CD4-positive, alpha-beta T cell treated with Interleukin-12 subunit alpha and Interleukin-12 subunit beta, for 1 hour (primary cell): ENCODE results near the gene COL9A2.
"Not testable (repeated sequence)": the region's sequence is repeated elsewhere in the genome, so short reads cannot be mapped to it uniquely, and the experiment has no call there.

ENCODE experiments used
- DNase-seq: peaks from one replicate; pipeline ENCODE4 v3.0.0-alpha.2; 2020

COL9A2 gene

DNA sequence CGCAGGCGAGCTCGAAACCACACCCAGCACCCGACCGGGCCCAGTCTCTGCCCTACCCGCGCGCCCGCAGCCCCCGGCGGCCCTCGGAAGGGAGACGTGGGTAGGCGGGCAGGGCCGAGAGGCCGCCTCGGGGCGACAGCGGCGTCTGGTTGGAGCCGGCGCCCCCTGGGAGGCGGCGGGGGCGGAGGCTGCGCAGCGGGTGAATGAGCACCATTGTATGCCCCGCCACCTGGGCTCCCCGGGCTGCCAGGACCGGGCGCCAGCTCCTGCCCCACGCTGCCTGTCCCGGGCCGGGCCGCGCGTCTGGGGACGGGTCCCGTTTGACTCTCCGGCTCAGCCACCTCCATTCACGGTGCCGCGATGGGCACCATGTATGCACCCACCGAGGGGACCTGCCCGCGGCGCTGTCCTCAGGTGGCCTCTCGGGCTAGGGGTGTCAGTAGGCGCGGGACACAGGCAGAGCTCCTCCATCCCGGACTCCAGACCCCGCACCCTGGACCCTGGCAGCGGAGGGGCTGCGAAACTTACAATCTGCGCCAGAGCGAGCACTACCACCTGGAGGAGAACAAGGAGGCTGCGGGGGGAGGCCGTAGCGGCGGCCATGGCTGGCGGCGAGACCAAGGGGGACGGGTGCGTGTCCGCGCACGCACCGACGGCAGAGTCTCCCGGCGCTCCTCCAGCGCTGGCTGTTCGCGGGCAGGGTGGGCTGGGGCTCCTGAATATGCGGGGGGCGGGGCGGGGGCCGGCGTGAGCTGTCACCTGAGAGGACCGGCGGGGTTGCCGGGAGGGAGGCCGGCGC is at the start of gene COL9A2:
TSS of gene COL9A2 (minus strand) at position 692 of the 799 bp plus-strand sequence. CDS start at position 603, 89 bp downstream.
- DNase-seq: peak; percentile 68

DNA sequence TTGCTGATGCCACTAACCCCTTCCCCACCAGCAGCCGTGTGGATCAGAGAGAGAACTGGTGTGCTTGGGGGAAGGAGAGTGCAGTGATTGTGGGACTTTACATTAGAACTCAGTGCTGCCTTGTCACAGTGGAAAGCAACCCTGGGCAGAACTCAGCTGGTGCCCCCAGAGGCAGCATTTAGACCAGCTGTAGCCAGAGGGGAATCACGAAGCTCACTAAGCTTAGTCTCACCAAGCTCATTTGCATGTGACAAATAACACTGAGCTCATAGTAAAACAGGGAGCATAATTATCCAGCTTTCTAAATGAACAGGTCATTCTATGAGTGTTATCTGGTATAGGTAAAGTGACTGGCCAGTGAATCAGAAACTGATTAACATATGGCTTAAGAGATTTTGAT is 46.6 kb upstream of the COL9A2 start:
- no peak for DNase-seq

DNA sequence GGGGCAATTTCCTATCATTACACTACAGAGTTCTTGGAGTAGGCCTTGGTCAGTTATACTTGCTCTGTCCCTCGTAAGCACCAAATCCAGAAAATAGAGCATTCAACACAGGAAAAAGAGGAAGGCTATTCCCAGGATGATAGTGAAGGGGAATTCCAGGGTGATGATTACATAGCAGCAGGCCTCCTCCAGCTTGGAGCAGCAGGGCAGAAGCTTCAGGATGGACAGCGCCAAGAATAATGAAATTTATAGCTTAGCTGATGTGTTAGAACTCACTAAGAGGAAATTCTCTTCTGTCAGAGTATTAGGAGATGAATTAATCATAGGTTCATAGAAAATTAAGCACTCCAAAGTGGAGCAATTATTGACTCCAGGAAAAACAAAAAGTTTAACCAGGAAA is 45.6 kb upstream of the COL9A2 start:
- DNase-seq: no peak

DNA sequence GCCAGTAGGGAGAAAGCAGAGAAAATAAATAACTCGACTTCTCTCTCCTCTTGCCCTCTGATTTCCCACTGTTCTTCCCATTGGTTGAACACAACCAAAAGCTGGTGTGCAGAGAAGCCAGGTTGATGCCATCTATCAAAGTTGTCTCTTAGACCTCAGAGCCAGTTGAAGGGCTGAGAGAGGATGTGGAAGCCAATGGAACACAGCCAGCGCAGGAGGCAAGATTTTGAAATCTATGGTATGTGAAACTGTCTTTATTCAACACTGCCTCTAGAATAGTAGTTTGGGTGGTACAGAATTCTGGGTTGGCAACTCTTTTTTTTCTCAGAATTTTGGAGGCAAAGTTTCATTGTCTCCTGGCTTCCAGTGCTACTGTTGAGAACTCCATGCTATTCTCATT is 45.1 kb upstream of the COL9A2 start:
- DNase-seq: no peak

DNA sequence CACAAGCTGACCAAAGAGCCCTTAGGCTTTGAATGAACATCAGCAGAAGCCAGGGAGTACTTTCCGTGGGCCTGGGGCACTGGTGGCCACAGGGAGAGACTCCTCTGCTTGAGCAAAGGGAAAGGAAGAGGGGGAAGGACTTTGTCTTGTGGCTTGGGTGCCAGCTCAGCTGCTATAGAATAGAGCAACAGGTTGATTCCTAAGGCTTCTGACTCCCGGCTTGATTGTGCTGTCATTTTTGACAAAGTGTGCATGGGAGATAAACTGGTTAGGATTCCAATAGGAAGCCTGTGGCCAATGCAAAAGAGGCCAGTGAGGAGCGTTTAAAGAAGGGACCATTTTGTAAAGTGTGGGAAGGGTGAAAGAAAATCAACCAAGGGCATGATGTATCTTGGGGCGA is 44.6 kb upstream of the COL9A2 start:
- DNase-seq: no peak

DNA sequence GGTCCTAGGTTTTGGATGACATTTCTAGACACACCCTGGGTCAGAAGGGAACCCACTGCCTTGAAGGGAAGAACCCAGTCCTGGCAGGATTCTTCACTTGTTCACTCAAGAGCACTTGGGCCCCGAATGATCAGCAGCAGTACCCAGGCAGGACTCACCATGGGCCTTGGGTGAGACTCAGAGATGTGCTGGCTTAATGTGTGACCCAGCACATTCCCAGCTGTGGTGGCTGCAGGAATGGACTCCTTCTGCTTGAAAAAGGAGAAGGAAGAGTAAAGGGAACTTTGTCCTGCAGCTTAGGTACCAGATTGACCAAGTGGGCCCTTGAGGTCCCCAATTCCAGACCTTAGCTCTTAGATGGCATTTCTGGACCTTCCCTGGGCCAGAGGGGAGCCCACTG is 44.1 kb upstream of the COL9A2 start:
- no peak for DNase-seq

DNA sequence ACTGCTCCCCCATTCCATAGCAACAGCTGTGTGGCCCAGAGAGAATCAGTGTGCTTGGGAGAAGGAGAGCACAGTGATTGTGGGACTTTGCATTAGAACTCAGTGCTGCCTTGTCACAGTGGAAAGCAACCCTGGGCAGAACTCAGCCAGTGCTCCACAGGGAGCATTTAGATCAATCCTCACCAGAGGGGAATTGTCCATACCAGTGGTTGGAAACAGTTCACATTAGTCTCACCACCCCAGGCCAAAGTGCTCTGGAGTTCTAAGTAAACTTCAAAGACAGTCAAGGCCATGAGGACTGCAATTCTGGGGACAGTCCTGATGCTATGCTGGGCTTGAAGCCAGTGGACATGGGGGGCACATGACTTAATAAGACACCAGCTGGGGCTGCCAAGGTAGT is 43.5 kb upstream of the COL9A2 start:
- DNase-seq: no peak

DNA sequence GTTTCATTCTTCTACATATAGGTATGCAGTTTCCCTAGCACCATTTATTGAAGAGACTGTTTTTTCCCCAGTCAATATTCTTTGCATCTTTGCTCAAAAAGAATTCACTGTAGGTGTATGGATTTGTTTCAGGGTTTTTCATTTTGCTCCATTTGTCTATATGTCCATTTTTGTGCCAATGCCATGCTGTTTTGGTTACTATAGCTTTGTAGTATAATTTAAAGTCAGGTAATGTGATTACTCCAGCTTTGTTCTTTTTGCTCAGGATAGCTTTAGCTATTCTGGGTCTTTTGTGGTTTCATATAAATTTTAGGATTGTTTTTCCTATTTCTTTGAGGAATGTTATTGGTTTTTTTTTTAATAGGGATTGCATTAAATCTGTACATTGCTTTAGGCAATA is 40.5 kb upstream of the COL9A2 start:
- DNase-seq: no peak

DNA sequence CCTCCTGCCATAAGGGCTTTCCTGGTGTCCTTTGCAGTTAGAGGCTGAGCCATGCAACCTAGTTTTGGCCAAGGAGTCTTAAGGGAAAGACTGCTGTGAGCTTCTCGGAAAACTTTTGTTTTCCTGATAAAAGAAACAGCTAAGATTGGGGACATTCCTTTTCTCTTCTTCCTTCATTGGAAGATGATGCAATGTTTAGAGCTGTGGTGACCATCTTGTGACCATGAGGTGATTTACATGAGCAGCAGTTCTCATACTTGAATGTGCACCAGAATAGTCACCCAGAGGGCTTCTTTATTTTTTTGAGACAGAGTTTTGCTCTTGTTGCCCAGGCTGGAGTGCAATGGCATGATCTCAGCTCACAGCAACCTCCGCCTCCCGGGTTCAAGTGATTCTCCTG is 36.0 kb upstream of the COL9A2 start:
- DNase-seq: no peak

DNA sequence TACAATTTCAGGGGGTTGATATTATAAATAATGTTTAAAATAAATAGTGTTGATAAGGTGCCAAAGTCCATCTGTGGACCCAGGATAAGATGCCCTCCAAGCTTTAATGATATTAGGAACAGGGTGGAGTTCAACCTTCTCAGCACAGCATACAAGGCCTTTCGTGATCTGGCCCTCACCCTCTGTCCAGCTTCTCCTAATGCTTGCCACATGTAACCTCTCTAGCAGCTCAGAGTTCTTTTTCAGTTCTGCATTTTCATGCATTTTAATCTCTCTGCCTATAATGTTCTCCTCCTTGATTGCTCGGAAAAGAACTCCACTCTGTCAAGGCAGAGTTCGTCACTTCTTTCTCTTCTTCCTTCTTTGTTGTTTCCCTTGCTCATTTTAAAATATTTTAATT is 35.0 kb upstream of the COL9A2 start:
- no peak for DNase-seq

DNA sequence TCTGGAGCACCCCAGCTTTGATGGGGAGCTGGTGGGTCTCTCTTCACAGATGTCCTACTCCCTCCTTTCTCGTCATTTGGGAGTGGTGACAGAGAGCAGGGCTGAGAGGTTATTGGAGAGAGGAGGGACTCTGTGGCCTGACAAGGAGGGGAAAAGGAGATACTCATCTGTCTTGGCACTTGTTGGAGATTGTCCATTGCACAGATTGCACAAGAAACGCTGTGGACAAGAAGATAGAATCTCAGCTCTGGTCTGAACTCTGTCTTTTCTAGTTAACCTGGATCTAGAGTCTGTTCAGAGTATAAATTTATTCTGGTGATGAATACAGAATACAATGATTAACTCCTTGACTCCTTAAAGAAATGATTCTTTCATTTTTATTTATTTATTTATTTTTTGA is 34.0 kb upstream of the COL9A2 start:
- DNase-seq: no peak

DNA sequence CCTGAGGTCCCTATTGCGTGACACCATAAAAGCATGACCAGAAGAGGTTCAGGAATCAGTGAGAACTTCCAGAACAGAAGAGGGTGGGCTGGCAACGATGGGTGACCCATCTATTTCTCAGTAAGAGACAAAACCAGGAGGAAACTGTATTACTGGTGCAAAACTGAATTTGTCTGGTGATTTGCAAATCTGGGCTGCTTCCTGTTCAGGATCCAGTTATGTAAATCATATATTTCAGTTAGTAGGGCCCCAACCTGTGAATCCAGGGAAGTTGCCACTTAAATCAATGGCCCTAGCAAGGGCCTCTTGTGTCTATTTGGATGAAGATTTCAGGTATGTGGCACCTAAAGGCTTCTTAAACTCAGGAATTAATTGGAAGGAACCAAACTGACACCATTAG is 33.3 kb upstream of the COL9A2 start:
- DNase-seq: no peak

DNA sequence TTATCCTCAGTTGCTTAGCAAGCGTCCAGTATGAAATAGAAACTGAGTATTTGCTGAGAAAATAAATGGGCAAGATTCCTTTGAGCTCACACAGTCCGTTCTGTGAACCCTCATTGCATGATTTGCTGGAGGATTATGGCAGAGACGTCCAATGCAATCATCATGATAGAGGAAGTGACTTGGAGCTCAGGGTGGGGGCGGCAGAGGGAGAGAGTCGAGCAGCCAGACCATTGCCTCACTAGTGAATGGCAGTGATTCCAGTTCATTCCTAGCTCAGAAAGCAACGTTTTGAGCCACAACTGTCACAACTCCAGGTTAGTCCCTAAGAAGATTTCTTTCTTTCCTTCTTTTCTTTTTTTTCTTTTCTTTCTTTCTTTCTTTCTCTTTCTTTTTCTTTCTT is 27.5 kb upstream of the COL9A2 start:
- DNase-seq: peak; percentile 19

DNA sequence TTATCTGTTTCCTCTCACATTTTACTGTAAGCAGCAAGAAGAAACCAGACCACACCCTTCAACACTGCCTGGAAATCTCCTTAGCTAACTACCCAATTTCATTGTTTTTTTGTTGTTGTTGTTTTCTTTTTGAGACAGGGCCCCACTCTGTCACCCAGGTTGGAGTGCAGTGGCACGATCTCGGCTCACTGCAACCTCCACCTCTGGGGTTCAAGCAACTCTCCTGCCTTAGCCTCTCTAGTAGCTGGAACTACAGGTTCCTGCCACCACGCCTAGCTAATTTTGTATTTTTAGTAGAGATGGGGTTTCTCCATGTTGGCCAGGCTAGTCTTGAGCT is 25.3 kb upstream of the COL9A2 start:
- DNase-seq: not testable (repeated sequence)

DNA sequence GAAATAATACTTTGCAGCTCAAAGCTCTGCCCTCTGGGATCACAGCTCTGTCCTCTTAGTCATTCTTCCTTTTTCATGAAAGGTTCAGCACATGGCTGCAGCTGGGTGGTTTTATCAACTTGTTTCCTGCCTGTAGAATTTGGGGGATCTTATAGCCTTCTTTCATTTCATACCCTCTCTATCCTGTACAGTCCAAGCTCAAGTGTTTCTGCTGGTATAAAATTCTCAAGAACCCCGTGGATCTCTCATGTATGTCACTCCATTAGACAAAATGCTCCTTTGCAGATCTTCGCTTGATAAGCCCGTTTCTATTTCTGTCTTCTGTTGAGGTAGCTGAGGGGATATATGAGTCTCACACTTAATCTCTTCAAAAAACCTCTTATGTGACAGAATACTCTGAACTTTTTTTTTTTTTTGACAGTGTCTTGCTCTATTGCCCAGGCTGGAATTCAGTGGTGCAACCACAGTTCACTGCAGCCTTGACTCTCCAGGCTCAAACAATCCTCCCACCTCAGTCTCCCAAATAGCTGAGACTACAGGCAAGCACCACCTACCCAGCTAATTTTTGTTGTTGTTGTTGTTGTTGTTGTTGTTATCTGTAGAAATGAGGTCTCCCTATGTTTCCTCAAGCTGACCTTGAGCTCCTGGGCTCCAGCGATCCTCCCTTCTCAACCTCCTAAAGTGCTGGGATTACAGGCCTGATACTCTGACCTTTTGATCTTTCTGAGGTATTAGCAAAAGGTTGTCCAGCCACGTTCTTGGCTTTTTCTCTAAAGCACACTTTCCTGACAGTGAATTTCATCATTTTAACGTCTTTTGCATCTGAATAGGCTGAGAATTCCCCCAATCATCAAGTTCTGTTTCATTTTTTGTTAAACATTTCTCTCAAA is 24.6 kb upstream of the COL9A2 start:
- DNase-seq: no peak

DNA sequence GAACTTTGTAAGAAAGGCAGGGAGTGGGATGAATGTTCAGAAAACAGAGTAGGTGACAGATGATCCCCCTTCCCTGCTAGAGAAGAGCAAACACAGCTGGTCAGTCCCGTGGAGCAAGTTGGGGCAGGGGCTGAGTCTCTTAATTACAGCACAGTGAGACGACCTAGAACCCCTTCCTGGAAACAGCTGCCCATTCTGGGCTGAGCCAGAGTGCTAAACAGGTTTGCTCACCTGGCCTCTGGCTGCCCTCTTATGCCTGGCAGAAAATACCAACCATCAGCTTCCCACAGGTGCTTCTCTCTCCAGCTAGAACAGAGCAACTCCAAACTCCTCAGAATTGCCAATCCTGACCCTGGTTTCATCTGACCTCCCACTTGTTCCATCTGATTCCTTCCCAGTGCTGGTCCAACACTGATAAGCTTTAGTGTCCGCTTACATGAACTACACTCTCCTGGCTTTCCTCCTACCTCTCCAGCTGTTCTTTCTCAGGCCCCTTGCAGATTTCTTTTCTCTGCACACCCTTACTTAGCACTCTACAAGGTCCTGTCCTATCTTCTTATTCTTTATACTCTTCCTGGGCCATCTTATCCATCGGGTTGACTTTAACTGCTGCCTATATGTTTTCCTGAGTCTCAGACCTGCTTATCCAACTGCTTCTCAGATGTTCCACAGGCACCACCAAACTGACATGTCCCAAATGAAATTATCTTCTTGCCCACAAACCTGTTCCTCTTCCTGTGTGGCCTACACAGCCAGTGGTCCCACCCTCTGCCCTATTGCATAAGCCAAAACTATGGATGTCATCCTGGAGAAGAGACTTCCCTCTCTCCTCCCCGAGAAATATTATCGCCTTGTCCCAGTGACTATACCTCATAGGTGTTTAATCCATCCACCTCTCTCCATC is 22.6 kb upstream of the COL9A2 start:
- DNase-seq: no peak

DNA sequence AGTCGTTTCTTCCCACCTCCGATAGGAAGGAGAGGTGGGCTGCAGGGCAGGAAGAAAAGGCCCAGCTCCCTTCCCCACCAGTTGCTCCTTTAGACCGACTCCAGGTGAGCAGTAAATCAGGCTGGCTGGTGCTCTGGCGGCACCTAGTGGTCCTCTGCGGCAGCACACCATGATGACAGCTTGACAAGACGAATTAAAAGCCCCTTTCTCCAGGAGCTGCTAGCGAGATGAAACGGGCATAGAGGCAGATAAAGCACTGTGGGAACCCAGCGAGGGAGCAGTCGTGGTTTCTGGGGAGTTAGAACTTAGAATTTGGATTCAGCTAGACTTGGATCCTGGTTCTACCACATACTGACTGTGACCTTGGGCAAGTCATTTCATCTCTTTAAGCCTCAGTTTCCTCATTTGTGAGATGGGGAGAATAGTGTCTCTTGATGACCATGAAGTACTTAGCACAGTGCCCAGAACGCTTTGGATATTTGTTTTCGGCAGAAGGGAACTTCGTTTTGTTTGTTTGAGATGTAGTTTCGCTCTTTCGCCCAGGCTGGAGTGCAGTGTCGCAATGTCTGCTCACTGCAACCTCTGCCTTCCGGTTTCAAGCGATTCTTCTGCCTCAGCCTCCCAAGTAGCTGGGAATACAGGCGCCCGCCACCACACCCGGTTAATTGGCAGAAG is 21.8 kb upstream of the COL9A2 start:
- DNase-seq: peak; percentile 92

DNA sequence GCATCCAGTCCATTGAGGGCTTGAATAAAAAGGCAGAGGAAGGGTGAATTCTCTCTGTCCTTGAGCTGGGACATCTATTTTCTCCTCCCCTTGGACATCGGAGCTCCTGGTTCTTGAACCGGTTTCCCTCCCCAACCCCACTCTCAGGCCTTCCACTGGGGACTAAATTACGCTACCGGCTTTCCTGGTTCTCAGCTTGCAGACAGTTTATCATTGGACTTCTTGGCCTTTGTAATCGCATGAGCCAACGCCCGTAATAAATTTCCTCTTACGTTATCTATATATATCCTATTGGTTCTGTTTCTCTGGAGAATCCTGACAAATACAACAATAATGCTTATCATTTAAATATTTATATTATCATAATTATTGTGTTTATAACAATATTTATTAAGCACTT is 20.4 kb upstream of the COL9A2 start:
- DNase-seq: no peak

DNA sequence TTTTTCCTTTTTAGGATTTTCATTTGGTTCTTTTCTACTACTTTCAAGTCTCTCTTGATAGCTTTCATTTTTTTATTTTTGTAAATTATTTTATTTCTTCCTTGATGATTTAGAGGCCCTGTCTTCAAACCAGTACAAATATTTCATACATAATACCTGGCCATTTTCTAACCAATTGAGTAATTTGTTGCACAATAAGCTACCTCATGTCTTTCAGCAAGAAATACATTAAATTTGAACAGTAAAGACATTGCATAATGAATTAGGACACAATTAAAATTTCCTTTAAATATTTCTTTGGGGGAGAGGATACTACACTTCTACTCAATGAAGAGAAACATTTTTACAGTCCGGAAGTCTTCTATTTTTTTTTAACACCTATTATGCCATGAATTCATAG is 15.6 kb upstream of the COL9A2 start:
- DNase-seq: no peak

DNA sequence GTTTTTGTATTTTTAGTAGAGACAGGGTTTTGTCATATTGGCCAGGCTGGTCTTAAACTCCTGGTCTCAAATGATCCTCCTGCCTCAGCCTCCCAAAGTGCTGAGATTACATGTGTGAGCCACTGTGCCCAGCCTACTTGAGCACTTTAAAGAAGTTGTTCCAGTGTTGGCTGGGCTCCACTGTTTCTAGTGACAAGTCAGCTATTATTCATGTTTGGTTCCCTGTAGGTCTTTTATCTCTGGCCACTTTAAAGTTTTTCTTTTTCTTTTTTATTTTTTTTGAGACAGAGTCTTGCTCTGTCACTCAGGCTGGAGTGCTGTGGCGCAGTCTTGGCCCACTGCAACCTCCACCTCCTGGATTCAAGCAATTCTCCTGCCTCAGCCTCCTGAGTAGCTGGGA is 14.3 kb upstream of the COL9A2 start:
- not testable (repeated sequence) for DNase-seq

DNA sequence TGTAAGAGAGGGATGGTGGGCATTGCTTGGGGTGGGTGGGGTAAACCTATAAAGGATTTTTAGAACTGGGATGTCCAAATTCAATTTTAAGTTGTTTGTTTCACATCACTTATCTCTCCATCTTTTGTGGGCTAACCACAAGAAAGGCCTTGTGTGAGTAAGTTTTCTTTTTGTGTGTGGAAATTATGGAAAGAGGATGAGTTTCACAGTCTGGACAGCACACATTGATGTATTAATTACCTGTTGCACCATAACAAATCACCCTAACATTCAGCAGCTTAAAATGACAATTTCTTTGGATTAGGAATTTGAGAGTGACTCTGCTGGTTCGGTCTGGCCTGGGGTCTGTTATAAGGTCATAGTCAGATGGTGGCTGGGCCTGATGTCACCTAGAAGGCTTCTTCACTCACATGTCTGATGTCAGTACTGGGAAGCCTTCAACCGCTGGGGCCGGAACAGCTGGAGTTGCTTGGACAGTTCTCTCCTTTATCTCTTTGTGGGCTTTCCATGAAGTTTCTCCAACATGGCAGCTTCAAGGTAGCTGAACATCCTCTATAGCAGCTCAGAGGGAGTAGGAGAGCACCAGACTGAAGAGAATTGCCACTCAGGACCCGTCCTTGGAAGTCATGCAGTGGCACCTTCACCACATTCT is 2.0 kb upstream of the COL9A2 start:
- DNase-seq: no peak

DNA sequence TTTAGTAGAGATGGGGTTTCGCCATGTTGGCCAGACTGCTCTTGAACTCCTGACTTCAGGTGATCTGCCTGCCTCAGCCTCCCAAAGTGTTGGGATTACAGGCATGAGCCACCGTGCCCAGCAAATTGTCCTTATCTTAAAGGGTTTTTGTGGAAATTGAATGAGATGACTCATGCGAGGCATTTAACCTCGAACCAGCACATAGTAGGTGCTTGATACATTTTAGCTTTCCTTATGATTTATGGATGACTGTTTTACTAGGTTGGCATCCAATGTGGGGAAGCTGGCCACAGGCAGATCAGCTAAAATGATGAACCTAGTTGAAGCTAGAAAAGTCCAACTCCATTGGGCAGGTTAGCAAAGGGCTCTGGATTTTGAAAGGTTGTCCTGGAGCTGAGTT is 1.4 kb upstream of the COL9A2 start:
- no peak for DNase-seq
